Measurements from ENCODE around the gene HAPSTR1. TPM values are rescaled to one million over a fixed set of nuclear protein-coding genes. Genes with fewer than 3 reads are reported as not detected.
A peak's percentile ranks its signal among the peaks of the same experiment; 100 is the strongest.

Gene HAPSTR1
- total and polyA plus RNA-seq, 2 experiments from 2014 or later = 9.5 to 66.0 TPM

GRCh38 chr16:9071377-9071776, 20.1 kb upstream of the HAPSTR1 start:
- H3K27ac ChIP-seq (ENCODE audit: low read depth) = no peak overlapping the region
- no peak overlapping the region for H3K4me2 ChIP-seq
- H3K36me3 Mint-ChIP-seq (ENCODE audit: low read depth) = no peaks in the 10 kb centered on the region
- no peaks in the 10 kb centered on the region for H4K20me1 ChIP-seq (replicated peaks; ENCODE audit: insufficient read depth)
- H3F3A ChIP-seq (replicated peaks; ENCODE audit: low read depth) = no peaks in the 10 kb centered on the region
- ATAC-seq (no peak), DNase-seq (ENCODE audit: low spot score) (no peak)
- no peaks in the 10 kb centered on the region for H3K27me3 ChIP-seq (ENCODE audit: insufficient read depth)
- H3K27me3 Mint-ChIP-seq (ENCODE audit: insufficient read depth, low read depth, poor library complexity) = peaks cover 7% of the 10 kb centered on the region
- H2AFZ ChIP-seq = no peak overlapping the region
- no peaks in the 10 kb centered on the region for H3K4me1 ChIP-seq (ENCODE audit: insufficient read depth)
- H3K9me2 ChIP-seq (ENCODE audit: insufficient read depth) = no peaks in the 10 kb centered on the region
- H3K4me3 Mint-ChIP-seq = no peak overlapping the region
- H3K36me3 ChIP-seq (ENCODE audit: insufficient read depth) = no peaks in the 10 kb centered on the region
- no peak overlapping the region for H3K27ac Mint-ChIP-seq
- no peak overlapping the region for H3K4me3 ChIP-seq
- peaks cover 5% of the 10 kb centered on the region for H3K4me1 Mint-ChIP-seq
- no peaks in the 10 kb centered on the region; the same call in 2 of the 3 replicates for H3K9me3 Mint-ChIP-seq
- H3K79me2 ChIP-seq (replicated peaks; ENCODE audit: insufficient read depth) = no peaks in the 10 kb centered on the region
- TF ChIP-seq REST (IDR thresholded peaks at IDR 0.05; ENCODE audit: unreplicated experiment) (no peak), CTCF (conservative IDR thresholded peaks at IDR 0.05; ENCODE audit: low read depth in 2 of 2) (no peak), CREB1 (CRISPR knock-in tag; IDR thresholded peaks at IDR 0.05; ENCODE audit: low read depth) (no peak), ETS1 (IDR thresholded peaks at IDR 0.05) (no peak)

GRCh38 chr16:9072806-9073341, 18.6 kb upstream of the HAPSTR1 start:
- Histone ChIP-seq H3K79me2 (replicated peaks; ENCODE audit: insufficient read depth) (no peaks in the 10 kb centered on the region), H3K9me2 (ENCODE audit: insufficient read depth) (no peaks in the 10 kb centered on the region; the same call in 1 of the 2 replicates), H3K27ac (ENCODE audit: low read depth) (no peak overlapping the region), H3K4me1 (ENCODE audit: insufficient read depth) (no peaks in the 10 kb centered on the region; the same call in 1 of the 2 replicates), H4K20me1 (replicated peaks; ENCODE audit: insufficient read depth) (no peaks in the 10 kb centered on the region), H3K36me3 (ENCODE audit: insufficient read depth) (no peaks in the 10 kb centered on the region), H3K4me2 (no peak overlapping the region), H2AFZ (peak overlapping the region; percentile 56), H3K4me3 (no peak overlapping the region), H3F3A (replicated peaks; ENCODE audit: low read depth) (no peaks in the 10 kb centered on the region), H3K27me3 (ENCODE audit: insufficient read depth) (no peaks in the 10 kb centered on the region)
- peaks cover 5% of the 10 kb centered on the region; the same call in 2 of the 3 replicates for H3K9me3 Mint-ChIP-seq
- H3K27ac Mint-ChIP-seq = peak overlapping the region; percentile 30; the same call in 1 of the 2 replicates
- peaks cover 4% of the 10 kb centered on the region; the same call in 1 of the 3 replicates for H3K36me3 Mint-ChIP-seq (ENCODE audit: low read depth)
- no peak for DNase-seq (ENCODE audit: low spot score)
- no peak overlapping the region for H3K4me3 Mint-ChIP-seq
- H3K27me3 Mint-ChIP-seq (ENCODE audit: insufficient read depth, low read depth, poor library complexity) = peaks cover 10% of the 10 kb centered on the region
- peaks cover 5% of the 10 kb centered on the region for H3K4me1 Mint-ChIP-seq
- ATAC-seq = no peak
- TF ChIP-seq EZH2 (IDR thresholded peaks at IDR 0.05; ENCODE audit: low read depth, unreplicated experiment) (no peak), ZNF331 (CRISPR knock-in tag; IDR thresholded peaks at IDR 0.05; ENCODE audit: low read depth) (no peak), ZNF114 (CRISPR knock-in tag; IDR thresholded peaks at IDR 0.05) (no peak), ZNF462 (CRISPR knock-in tag; IDR thresholded peaks at IDR 0.05) (no peak), CREB1 (CRISPR knock-in tag; IDR thresholded peaks at IDR 0.05; ENCODE audit: low read depth) (no peak)
